K562 treated with DMSO at 1 percent for 4 hours (cell line): ENCODE data around the gene AP2M1. TPM values are rescaled to one million over a fixed set of nuclear protein-coding genes. Genes with fewer than 3 reads are reported as not detected.

ENCODE experiments used
- total RNA-seq: library from RNA; unstranded; fragments of 300-600 nt; gene quantifications from 2 replicates; pipeline ENCODE4 v1.2.3, GENCODE V29; 2022; ENCODE audit not compliant: insufficient read depth

Gene AP2M1
- total RNA-seq: 500 and 530 TPM in 2 replicates

GRCh38 chr3:184174646-184175492 lies at the start of gene AP2M1:
TSS of gene AP2M1 (plus strand) at chr3:184174855. CDS start at chr3:184176994, 2,139 bp downstream.

GRCh38 chr3:184135149-184135910 lies 39.3 kb upstream of the AP2M1 start, which contains the start of gene EIF2B5:
TSS of gene EIF2B5 (plus strand) at chr3:184135358. CDS start at chr3:184135386, 28 bp downstream.

GRCh38 chr3:184154885-184155643 lies 19.6 kb upstream of the AP2M1 start, which contains the start of gene DVL3:
TSS of gene DVL3 (plus strand) at chr3:184155377. CDS start at chr3:184155636, 259 bp downstream.

GRCh38 chr3:184186184-184186901 lies 11.7 kb downstream of the AP2M1 start, which contains the start of gene ABCF3:
TSS of gene ABCF3 (plus strand) at chr3:184186199. CDS start at chr3:184186208, 9 bp downstream.

DNA sequence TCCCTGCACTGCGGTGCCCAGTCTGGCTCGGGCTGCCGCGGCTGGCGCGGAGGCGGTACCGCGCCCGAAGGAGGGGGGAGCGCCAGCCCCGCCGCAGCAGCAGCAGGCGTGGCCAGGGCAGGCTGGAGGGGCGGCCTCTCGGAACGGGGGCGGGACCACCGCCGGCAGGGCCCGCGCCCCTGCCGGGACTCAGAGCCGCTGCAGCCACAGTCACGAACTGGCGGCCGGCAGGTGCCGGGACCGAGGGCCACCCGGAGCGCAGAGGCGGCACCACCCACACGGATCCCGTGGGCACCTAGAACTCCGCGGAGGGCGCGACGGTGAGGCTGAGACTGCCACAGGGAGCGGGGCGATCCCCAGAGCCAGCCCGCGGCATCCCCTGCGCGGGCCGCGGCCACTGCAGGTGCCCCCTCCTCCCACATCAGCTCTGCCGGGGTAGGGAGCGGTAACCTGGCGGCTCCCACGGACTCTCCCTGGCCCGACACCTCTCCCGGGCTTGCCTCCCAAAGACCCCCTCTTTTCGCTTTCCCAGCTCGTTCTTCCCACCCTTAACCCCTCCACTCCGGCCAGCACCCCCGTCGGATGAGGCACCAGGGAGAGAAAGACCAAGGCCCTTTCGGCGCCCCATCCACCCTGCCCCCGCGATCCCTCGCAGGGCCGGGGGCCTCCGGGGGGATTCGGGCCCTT lies 54.9 kb downstream of the AP2M1 start, which contains the start of gene VWA5B2:
Gene VWA5B2, plus strand, starts transcription at position 192 of the 687 bp plus-strand sequence. CDS start 944 bp downstream, outside the sequence.

Other genes starting within 250 kb of the AP2M1 start
- 13.9 and 20.1 TPM in 2 replicates for gene ABCC5, start 157.0 kb upstream of the AP2M1 start, total RNA-seq
- not detected in 2 replicates for gene HTR3D, start 143.1 kb upstream of the AP2M1 start, total RNA-seq
- gene HTR3C, start 121.8 kb upstream of the AP2M1 start, total RNA-seq: not detected in 2 replicates
- not detected in 2 replicates for gene HTR3E, start 77.8 kb upstream of the AP2M1 start, total RNA-seq
- gene EIF2B5, start 39.5 kb upstream of the AP2M1 start, total RNA-seq: 49.5 and 63.6 TPM in 2 replicates
- gene DVL3, start 19.5 kb upstream of the AP2M1 start, total RNA-seq: 46.2 and 64.6 TPM in 2 replicates
- 26.8 and 32.8 TPM in 2 replicates for gene ABCF3, start 11.3 kb downstream of the AP2M1 start, total RNA-seq
- 0.17 and 2.7 TPM in 2 replicates for gene VWA5B2, start 54.7 kb downstream of the AP2M1 start, total RNA-seq
- gene ALG3, start 74.1 kb downstream of the AP2M1 start, total RNA-seq: 91.9 and 93.1 TPM in 2 replicates
- gene EEF1AKMT4, start 74.8 kb downstream of the AP2M1 start, total RNA-seq: 10.2 and 12.8 TPM in 2 replicates
- not detected in 2 replicates for gene CAMK2N2, start 86.7 kb downstream of the AP2M1 start, total RNA-seq
- not detected in 2 replicates for gene ECE2, start 101.2 kb downstream of the AP2M1 start, total RNA-seq
- 314 and 374 TPM in 2 replicates for gene PSMD2, start 124.4 kb downstream of the AP2M1 start, total RNA-seq
- 181 and 217 TPM in 2 replicates for gene EIF4G1, start 139.8 kb downstream of the AP2M1 start, total RNA-seq
- 9.5 and 16.5 TPM in 2 replicates for gene FAM131A, start 162.7 kb downstream of the AP2M1 start, total RNA-seq
- 4.1 and 8.9 TPM in 2 replicates for gene CLCN2, start 186.8 kb downstream of the AP2M1 start, total RNA-seq
- 84.6 and 90.7 TPM in 2 replicates for gene POLR2H, start 186.9 kb downstream of the AP2M1 start, total RNA-seq
- not detected in 2 replicates for gene THPO, start 203.4 kb downstream of the AP2M1 start, total RNA-seq
- gene CHRD, start 205.2 kb downstream of the AP2M1 start, total RNA-seq: 1.2 TPM in 1 of 2 replicates, not detected in the other